Measurements from ENCODE around the gene PNO1. TPM values are rescaled to one million over a fixed set of nuclear protein-coding genes. Genes with fewer than 3 reads are reported as not detected.

PNO1 gene
- total RNA-seq, 4 donors from 2014 or later = 9.4 to 28.7 (median 13.6) TPM

DNA sequence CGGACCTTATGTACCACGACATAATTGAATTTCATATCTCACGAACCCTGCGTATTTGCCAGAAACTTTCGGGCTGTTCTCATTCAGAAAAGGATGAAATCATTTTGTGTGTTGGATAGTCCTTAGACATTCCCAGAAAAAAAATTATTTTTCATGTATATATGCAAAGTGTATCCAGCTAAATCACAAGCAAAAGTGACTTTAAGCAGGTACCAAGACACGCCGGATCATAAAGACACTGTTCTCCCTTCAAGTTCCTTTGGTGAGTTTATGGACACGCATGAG lies 35.1 kb upstream of the PNO1 start:
- TF ChIP-seq, protein P1, sequence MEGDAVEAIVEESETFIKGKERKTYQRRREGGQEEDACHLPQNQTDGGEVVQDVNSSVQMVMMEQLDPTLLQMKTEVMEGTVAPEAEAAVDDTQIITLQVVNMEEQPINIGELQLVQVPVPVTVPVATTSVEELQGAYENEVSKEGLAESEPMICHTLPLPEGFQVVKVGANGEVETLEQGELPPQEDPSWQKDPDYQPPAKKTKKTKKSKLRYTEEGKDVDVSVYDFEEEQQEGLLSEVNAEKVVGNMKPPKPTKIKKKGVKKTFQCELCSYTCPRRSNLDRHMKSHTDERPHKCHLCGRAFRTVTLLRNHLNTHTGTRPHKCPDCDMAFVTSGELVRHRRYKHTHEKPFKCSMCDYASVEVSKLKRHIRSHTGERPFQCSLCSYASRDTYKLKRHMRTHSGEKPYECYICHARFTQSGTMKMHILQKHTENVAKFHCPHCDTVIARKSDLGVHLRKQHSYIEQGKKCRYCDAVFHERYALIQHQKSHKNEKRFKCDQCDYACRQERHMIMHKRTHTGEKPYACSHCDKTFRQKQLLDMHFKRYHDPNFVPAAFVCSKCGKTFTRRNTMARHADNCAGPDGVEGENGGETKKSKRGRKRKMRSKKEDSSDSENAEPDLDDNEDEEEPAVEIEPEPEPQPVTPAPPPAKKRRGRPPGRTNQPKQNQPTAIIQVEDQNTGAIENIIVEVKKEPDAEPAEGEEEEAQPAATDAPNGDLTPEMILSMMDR (IDR thresholded peaks at IDR 0.05; ENCODE audit: low read depth) = no peak

DNA sequence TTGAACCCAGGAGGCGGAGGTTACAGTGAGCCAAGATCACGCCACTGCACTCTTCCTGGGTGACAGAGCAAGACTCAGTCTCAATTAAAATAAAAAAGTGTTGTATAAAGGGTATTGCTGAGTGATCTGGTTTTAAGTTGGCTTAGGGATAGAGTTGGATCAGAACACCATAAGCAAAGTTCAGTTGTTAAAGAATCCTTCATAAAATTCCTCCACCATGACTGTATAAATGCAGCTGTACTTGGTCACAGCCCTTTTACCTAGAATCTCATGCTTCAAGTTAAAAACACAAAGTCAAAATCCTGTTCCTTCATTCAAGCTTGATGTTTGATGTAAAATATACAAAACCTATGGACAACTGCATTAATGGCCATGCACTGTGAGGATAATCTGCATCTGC lies 33.4 kb upstream of the PNO1 start:
- TF ChIP-seq, protein P1 (IDR thresholded peaks at IDR 0.05; ENCODE audit: low read depth) = no peak

DNA sequence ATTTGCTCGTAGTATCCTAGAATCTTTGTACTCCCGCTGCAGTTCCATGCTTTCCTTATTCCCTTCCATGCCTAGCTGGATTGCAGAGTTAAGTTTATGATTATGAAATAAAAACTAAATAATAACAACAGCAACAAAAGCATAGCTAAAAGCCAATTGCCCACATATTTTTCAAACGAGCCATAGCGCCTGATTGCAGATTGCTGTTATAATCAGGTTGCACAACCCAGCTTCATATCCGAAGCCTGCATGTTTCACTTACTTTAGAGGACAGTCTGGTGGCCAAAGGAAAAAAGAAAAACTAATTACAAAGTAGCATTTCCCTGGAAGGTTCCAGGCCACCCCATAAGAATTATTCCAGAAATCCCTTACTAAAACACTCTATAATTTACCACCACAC lies 31.9 kb upstream of the PNO1 start:
- TF ChIP-seq, protein P1 (IDR thresholded peaks at IDR 0.05; ENCODE audit: low read depth) = no peak

DNA sequence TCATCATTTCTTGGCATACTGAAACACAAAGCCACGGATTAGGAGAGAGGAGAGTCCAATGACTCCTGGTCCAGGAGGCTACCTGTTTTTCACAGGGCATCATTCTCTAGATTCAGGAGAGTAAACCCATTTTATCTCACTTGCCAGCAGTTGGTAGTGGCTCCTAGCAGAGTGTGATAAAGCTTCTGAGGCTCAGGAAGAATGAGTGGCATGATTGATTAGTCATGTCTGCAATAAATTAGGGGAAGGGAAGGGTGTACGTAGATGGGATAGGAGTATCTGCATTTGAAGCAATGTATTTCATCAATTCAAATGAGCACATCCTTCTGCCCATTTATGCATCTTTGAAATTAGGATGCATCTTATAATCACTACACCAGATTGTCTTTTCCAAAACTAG lies 31.1 kb upstream of the PNO1 start:
- TF ChIP-seq, protein P1 (IDR thresholded peaks at IDR 0.05; ENCODE audit: low read depth) = no peak

DNA sequence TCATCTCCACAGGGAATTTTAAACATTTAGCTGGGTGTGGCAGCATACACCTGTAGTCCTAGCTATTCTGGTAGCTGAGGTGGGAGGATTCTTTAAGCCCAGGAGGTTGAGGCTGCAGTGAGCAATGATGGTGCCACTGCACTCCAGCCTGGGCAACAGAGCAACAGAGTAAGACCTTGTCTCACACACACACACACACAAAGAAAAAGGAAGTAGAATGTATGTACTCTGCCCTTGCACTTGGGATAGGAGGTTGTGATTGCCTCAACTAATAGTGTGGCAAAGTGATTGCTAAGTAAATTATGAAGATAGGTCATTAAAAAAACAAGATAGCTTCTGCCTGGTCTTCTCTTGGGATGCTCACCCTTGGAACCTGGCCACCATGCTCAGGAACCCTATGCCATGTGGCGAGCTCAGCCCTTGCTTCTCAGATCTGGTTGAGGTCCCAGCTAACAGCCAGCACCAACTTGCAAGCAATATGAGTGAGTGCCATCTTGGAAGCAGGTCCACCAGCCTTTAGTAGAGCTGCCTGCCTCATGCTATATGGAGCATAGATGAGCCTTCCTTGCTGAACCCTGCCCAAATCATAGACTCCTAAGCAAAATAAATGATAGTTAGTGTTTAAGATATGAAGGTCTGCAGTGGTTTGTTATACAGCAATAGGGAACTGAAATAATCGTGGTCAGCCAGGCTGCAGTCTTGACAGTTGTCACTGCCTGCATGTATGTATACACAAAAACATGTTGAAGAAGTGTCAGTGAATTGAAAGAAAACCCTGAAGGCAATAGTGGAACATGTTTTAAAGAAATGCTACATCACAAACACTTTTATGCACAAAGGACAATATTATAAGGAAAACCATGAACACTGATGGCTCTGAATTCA lies 30.1 kb upstream of the PNO1 start:
- TF ChIP-seq, protein P1 (IDR thresholded peaks at IDR 0.05; ENCODE audit: low read depth) = no peak

DNA sequence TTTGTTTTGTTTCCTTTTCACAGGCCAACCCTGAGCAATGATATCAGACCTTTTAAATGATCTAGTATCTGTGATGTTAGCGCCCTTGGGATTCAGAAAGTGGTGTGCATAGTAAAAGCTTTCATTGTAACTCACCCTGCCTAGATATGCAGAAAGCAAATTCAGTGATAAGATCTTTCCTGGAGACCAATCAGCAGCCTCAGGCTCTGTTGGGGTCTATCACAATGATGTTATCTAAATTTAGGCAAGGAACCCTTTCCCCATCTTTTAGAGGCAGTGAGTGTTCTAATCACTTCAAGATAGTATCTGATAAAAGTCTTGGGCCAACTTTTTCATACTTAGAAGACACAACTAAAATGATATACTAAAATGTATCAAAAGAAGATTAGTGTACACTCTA lies 23.6 kb upstream of the PNO1 start:
- TF ChIP-seq, protein P1 (IDR thresholded peaks at IDR 0.05; ENCODE audit: low read depth) = no peak

DNA sequence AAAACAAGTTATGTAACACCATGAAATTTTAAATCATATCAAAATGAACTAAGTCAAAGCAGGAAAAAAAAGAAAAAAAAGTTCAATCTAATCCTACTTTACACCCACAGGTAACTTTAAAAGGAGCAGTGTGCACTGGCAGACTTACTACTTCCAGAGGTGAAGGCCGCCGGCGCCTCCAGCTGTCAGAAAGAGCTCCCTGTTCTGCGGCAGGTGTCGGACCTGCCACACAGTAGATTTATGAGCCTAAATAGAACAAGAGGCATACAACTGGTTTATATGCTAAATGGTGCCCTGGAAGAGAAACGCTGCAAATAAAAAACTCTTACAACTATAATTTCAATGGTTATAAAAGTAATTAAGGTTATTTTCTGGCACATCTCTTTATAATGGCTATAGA lies 23.1 kb upstream of the PNO1 start:
- TF ChIP-seq, protein P1 (IDR thresholded peaks at IDR 0.05; ENCODE audit: low read depth) = no peak

Data from subcutaneous adipose tissue (tissue), 4 donors.